Neural cell (in vitro differentiated cells): ENCODE measurements around the gene GCN1.

Source experiments
- CTCF ChIP-seq: fragments of 450-650 bp; IDR thresholded peaks from 2 replicates; pipeline ENCODE4 v1.5.1; 2014; ENCODE audit warnings: antibody characterized with exemption, mild to moderate bottlenecking, moderate library complexity; ENCODE audit not compliant: poor library complexity, severe bottlenecking
- EP300 ChIP-seq: fragments of 450-650 bp; conservative IDR thresholded peaks from 2 replicates; pipeline ENCODE4 v1.6.1; 2014; ENCODE audit warnings: antibody characterized with exemption, mild to moderate bottlenecking, moderate library complexity; ENCODE audit not compliant: poor library complexity, severe bottlenecking
- EZH2 ChIP-seq: fragments of 200-600, 300-800 bp; shearing (Covaris generic), sonication (generic); IDR thresholded peaks from 2 replicates; pipeline ENCODE4 v1.6.1; 2014; ENCODE audit warnings: antibody characterized with exemption, low read length, borderline replicate concordance, mild to moderate bottlenecking; ENCODE audit not compliant: insufficient read depth, poor library complexity, severe bottlenecking
- MXI1 ChIP-seq: fragments of 450-650 bp; conservative IDR thresholded peaks from 2 replicates; pipeline ENCODE4 v1.6.1; 2014; ENCODE audit warnings: antibody characterized with exemption, mild to moderate bottlenecking; ENCODE audit not compliant: poor library complexity, severe bottlenecking
- POLR2AphosphoS5 ChIP-seq: IDR thresholded peaks from 2 replicates; pipeline ENCODE4 v1.6.1; 2012
- RAD21 ChIP-seq: fragments of 450-650 bp; conservative IDR thresholded peaks from 2 replicates; pipeline ENCODE4 v1.6.1; 2014; ENCODE audit warnings: antibody characterized with exemption, mild to moderate bottlenecking, moderate library complexity
- SMC3 ChIP-seq: fragments of 450-650 bp; conservative IDR thresholded peaks from 2 replicates; pipeline ENCODE4 v1.6.1; 2014; ENCODE audit warnings: antibody characterized with exemption, mild to moderate bottlenecking, moderate library complexity; ENCODE audit not compliant: poor library complexity

- no peak for TF ChIP-seq CTCF
- no peak for TF ChIP-seq POLR2AphosphoS5
- TF ChIP-seq MXI1: no peak
- no peak for TF ChIP-seq EP300
- TF ChIP-seq EZH2: no peak
- TF ChIP-seq RAD21: no peak
- TF ChIP-seq SMC3: no peak
Observed at GRCh38 chr12:120207227-120207626, 12.7 kb upstream of the GCN1 start.
